Lower leg skin (tissue), 3 donors: ENCODE data around the gene ROR2.

Experiments used
- POLR2A ChIP-seq, 2 donors: fragments of 450-650 bp; IDR thresholded peaks; one replicate each; pipeline ENCODE4 v1.6.1; 2016 to 2017; ENCODE audit warnings: antibody characterized with exemption in 2 of 2, mild to moderate bottlenecking in 1 of 2, moderate library complexity in 1 of 2
- TF ChIP-seq, protein P1 (sequence below), 3 donors: fragments of 450-650 bp; IDR thresholded peaks; one replicate each; pipeline ENCODE4 v1.5.1; 2016; ENCODE audit warnings: antibody characterized with exemption in 3 of 3, mild to moderate bottlenecking in 3 of 3, moderate library complexity in 2 of 3

DNA sequence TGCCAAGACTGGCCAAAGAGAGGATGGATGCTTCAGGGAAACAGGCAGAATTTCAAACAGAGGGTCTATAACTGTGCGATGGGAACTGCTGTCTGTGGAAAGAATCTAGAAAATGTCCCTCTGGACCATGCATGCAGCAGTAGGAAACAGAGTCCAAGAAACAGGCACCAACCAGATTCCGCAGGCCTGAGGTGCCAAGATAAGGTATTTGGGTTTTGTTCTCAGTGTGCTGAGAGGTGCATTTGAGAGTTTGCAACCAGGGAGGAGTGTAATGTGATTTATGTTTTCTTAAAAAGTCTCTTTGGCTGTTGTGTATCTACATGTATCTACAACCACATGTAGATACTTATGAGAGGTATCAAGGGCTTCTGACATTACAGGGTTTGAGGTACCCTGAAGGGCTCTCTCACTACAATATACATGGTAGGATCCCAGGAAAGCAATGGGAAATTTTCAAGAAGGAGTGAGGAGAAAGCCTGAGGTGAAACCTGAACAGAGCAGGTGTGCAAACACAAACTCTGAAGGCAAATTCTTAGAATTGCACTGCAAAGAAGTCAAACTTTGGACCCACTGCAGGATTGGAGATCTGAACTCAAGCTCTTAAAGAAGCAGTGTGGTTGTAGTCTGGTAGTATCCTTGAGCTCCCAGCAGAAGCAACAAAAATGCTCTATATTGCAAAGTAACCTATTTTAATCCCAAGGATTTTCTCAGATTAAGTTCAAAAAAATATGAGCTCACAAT, 343.6 kb downstream of the ROR2 start:
- TF ChIP-seq, protein P1, sequence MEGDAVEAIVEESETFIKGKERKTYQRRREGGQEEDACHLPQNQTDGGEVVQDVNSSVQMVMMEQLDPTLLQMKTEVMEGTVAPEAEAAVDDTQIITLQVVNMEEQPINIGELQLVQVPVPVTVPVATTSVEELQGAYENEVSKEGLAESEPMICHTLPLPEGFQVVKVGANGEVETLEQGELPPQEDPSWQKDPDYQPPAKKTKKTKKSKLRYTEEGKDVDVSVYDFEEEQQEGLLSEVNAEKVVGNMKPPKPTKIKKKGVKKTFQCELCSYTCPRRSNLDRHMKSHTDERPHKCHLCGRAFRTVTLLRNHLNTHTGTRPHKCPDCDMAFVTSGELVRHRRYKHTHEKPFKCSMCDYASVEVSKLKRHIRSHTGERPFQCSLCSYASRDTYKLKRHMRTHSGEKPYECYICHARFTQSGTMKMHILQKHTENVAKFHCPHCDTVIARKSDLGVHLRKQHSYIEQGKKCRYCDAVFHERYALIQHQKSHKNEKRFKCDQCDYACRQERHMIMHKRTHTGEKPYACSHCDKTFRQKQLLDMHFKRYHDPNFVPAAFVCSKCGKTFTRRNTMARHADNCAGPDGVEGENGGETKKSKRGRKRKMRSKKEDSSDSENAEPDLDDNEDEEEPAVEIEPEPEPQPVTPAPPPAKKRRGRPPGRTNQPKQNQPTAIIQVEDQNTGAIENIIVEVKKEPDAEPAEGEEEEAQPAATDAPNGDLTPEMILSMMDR (IDR thresholded peaks at IDR 0.05) = no peak
- TF ChIP-seq POLR2A (IDR thresholded peaks at IDR 0.05) = no peak
